SJCRH30 (cell line): ENCODE results near the gene CGB3. TPM values are rescaled to one million over a fixed set of nuclear protein-coding genes. Genes with fewer than 3 reads are reported as not detected.
"Not testable (repeated sequence)": the region's sequence is repeated elsewhere in the genome, so short reads cannot be mapped to it uniquely, and the experiment has no call there.

Experiments used
- DNase-seq, 2 experiments: peaks; one replicate each; pipeline ENCODE4 v3.0.0-alpha.2; 2015 to 2020
- H3K27ac ChIP-seq: fragments of 250-450 bp; sonication (Bioruptor Pico); 2 replicates; pipeline ENCODE4 v1.5.1; 2020; ENCODE audit warnings: mild to moderate bottlenecking, moderate library complexity
- H3K27me3 ChIP-seq: fragments of 250-450 bp; sonication (Bioruptor Pico); 2 replicates; pipeline ENCODE4 v1.5.1; 2020; ENCODE audit warnings: mild to moderate bottlenecking, moderate library complexity
- H3K36me3 ChIP-seq: fragments of 250-450 bp; sonication (Bioruptor Pico); 2 replicates; pipeline ENCODE4 v1.5.1; 2020; ENCODE audit warnings: mild to moderate bottlenecking, moderate library complexity
- H3K4me1 ChIP-seq: fragments of 250-450 bp; sonication (Bioruptor Pico); 2 replicates; pipeline ENCODE4 v1.5.1; 2020; ENCODE audit warnings: mild to moderate bottlenecking, moderate library complexity
- H3K4me3 ChIP-seq: fragments of 250-450 bp; sonication (Bioruptor Pico); 2 replicates; pipeline ENCODE4 v1.5.1; 2020; ENCODE audit warnings: mild to moderate bottlenecking, moderate library complexity
- H3K9me3 ChIP-seq: fragments of 250-450 bp; sonication (Bioruptor Pico); replicated peaks from 2 replicates; pipeline ENCODE4 v1.5.1; 2020; ENCODE audit warnings: mild to moderate bottlenecking, moderate library complexity
- total RNA-seq: library from RNA; depleted of rRNA; stranded (reverse); fragments of >200 nt; shearing (Covaris generic); gene quantifications from 2 replicates; pipeline ENCODE4 v1.2.3, GENCODE V29; 2014; rRNA removed

Gene CGB3
- total RNA-seq = not detected in 2 replicates

GRCh38 chr19:49024233-49024632 lies at the start of gene CGB3:
Gene CGB3, minus strand, starts transcription at chr19:49024333. Its CDS starts 362 bp downstream, at chr19:49023971.
- H3K4me3 ChIP-seq, H3K27me3 ChIP-seq, H3K9me3 ChIP-seq, H3K36me3 ChIP-seq, DNase-seq, H3K4me1 ChIP-seq, H3K27ac ChIP-seq: not testable (repeated sequence)

- no peaks in the 10 kb centered on the region for H3K9me3 ChIP-seq
- no peaks in the 10 kb centered on the region for H3K36me3 ChIP-seq
- no peak for DNase-seq
- no peaks in the 10 kb centered on the region for H3K4me1 ChIP-seq
- no peaks in the 10 kb centered on the region for H3K27me3 ChIP-seq
- H3K27ac ChIP-seq = no peak overlapping the region
- H3K4me3 ChIP-seq = no peak overlapping the region
These were observed 47.9 kb upstream of the CGB3 start for GRCh38 chr19:49071860-49072547.

DNA sequence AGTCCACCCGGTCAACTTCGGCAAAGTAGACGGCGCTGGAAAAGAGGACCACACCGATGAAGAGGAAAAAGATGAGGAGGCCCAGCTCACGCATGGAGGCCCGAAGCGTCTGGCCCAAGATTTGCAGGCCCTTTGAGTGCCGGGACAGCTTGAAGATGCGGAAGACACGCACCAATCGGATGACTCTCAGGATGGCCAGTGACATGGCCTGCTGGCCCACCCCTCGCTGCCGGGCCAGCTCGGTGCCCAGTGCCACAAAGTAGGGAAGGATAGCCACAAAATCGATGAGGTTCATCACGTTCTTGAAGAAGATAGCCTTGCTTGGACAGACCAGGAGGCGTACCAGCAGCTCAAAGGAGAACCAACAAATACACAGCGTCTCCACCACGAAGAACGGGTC lies 46.3 kb upstream of the CGB3 start:
- H3K4me3 ChIP-seq = no peak overlapping the region
- H3K27me3 ChIP-seq = peaks cover 7% of the 10 kb centered on the region
- no peaks in the 10 kb centered on the region for H3K4me1 ChIP-seq
- H3K27ac ChIP-seq = no peak overlapping the region
- H3K36me3 ChIP-seq = no peaks in the 10 kb centered on the region
- no peak for DNase-seq
- H3K9me3 ChIP-seq = no peaks in the 10 kb centered on the region

DNA sequence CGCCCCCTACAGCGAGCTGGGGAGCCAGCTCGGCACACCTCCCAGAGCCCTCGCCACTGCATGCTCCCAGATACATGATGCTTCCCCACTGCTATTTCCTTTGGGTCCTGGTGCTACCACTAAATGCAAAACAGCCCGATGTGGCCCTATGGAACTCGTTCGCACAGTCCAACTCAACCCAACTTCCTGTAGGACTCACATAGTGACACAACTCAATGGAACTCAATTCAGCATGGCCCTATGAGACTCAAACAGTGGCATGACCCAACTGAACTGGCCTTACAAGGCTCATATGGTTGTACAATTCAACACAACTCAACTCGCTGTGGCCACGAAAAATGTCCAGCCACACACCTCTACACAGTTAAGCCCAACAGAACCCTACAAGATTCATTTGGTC lies 44.9 kb upstream of the CGB3 start:
- no peaks in the 10 kb centered on the region for H3K36me3 ChIP-seq
- H3K27ac ChIP-seq = no peak overlapping the region
- DNase-seq = no peak
- no peak overlapping the region for H3K4me3 ChIP-seq
- no peaks in the 10 kb centered on the region for H3K4me1 ChIP-seq
- no peaks in the 10 kb centered on the region for H3K9me3 ChIP-seq
- peaks cover 15% of the 10 kb centered on the region for H3K27me3 ChIP-seq

DNA sequence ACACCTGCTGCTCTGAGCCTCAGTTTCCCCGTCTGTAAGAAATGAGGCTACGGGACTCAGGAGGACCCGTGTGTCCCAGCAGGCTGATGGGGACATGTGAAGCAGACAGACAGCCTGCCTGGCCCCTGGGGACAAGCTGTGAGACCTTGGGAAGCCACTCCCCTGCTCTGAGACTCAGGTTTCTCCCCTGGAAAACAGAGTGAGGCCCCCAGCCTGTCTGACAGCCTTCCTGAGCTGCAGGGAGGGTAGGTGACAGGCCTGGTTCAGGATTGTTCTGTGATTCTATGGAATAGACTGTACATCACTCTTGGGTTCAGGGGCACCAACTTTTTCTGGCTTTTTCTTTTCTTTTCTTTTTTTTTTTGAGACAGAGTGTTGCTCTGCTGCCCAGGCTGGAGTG lies 43.4 kb upstream of the CGB3 start:
- no peaks in the 10 kb centered on the region for H3K4me1 ChIP-seq
- peaks cover 27% of the 10 kb centered on the region for H3K27me3 ChIP-seq

GRCh38 chr19:49065905-49066512 lies 41.9 kb upstream of the CGB3 start:
- no peak for DNase-seq
- H3K27ac ChIP-seq = no peak overlapping the region
- H3K9me3 ChIP-seq = no peaks in the 10 kb centered on the region
- H3K27me3 ChIP-seq = peaks cover 27% of the 10 kb centered on the region
- no peak overlapping the region for H3K4me3 ChIP-seq
- no peaks in the 10 kb centered on the region for H3K4me1 ChIP-seq
- H3K36me3 ChIP-seq = no peaks in the 10 kb centered on the region

More for the DNA sequence above, 43.4 kb upstream of the CGB3 start:
- no peak for DNase-seq
- H3K36me3 ChIP-seq = no peaks in the 10 kb centered on the region
- no peak overlapping the region for H3K4me3 ChIP-seq
- no peaks in the 10 kb centered on the region for H3K9me3 ChIP-seq
- no peak overlapping the region for H3K27ac ChIP-seq

DNA sequence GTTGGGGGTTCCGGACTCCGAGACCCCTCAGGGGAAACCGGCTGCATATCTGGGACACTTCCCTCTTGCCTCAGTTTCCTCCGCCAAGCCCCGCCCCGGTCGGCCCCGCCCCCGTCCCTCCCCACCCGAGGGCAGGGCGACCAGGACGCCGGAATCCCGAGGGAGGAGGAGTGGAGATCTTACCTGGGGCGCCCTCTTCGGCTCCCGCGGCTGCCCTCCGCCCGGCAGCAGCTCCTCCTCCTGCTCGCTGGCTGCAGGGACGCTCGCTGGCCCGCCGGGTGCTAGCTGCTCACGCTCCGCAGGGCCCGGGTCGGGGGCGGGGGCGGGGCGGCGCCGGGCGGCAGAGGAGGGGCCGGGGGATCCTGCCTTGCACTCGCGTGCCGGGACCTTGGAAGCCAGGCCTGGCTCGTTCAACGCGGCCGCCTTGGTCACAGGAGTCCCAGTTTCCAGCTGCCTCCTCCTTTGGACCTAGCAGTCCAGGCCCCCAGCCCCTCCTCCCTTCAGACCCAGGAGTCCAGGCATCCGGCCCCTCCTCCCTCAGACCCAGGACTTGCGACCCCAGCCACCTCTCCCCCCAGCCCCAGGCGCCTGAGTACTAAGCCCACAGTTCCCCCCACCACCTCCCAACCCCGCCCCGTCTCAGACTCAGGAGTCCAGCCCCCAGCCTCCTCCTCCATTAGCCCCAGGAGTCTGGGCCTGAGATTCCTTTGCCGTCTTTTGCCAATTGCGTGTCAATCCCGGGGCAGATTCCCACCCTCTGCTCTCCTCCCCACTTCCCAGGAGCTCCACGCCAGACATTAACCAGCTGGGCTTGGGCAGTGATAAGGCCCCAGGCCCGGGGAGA lies 40.9 kb upstream of the CGB3 start, which contains the start of gene NTF4:
TSS of gene NTF4 (minus strand) at position 51 of the 844 bp plus-strand sequence. CDS start 2,821 bp downstream, outside the sequence.
- no peaks in the 10 kb centered on the region for H3K4me1 ChIP-seq
- H3K27ac ChIP-seq = no peak within 1 kb of the TSS
- H3K27me3 ChIP-seq = peaks cover 27% of the 10 kb centered on the region
- H3K4me3 ChIP-seq = no peak within 1 kb of the TSS
- H3K36me3 ChIP-seq = no peaks in the 10 kb centered on the region
- DNase-seq = peak; percentile 42 to 45
- H3K9me3 ChIP-seq = no peaks in the 10 kb centered on the region

- Histone ChIP-seq H3K36me3 (no peaks in the 10 kb centered on the region), H3K27me3 (peaks cover 27% of the 10 kb centered on the region), H3K4me3 (no peak overlapping the region), H3K4me1 (no peaks in the 10 kb centered on the region), H3K9me3 (no peaks in the 10 kb centered on the region), H3K27ac (no peak overlapping the region)
- no peak for DNase-seq
These were observed 40.0 kb upstream of the CGB3 start for GRCh38 chr19:49064029-49064629.

- H3K27me3 ChIP-seq = peaks cover 27% of the 10 kb centered on the region
- H3K4me1 ChIP-seq = no peaks in the 10 kb centered on the region
- H3K36me3 ChIP-seq = no peaks in the 10 kb centered on the region
- no peak overlapping the region for H3K4me3 ChIP-seq
- no peak overlapping the region for H3K27ac ChIP-seq
- no peaks in the 10 kb centered on the region for H3K9me3 ChIP-seq
- DNase-seq = no peak
These were observed 37.3 kb upstream of the CGB3 start for GRCh38 chr19:49061445-49061844.

DNA sequence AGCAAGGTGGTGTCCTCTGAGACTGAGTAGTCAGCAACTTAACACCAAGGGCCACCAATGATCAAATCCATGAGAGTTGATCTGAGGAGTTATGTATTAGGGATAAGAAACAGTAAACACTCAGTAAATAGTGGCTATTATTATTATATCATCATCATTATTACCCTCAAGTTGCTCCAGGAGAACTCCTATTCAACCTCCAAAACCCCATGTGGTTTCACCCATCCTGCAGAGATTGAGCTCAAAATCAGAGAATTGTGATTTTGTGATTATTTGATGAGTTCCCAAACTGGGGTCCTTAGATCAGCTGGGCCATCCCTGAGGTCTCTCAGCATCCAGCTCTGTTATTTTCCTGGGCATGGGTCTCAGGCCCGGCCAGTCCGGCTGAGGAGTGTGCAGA lies 36.9 kb upstream of the CGB3 start:
- H3K9me3 ChIP-seq = no peaks in the 10 kb centered on the region
- no peak for DNase-seq
- no peak overlapping the region for H3K27ac ChIP-seq
- no peak overlapping the region for H3K4me3 ChIP-seq
- no peaks in the 10 kb centered on the region for H3K4me1 ChIP-seq
- no peaks in the 10 kb centered on the region for H3K36me3 ChIP-seq
- peaks cover 24% of the 10 kb centered on the region for H3K27me3 ChIP-seq

DNA sequence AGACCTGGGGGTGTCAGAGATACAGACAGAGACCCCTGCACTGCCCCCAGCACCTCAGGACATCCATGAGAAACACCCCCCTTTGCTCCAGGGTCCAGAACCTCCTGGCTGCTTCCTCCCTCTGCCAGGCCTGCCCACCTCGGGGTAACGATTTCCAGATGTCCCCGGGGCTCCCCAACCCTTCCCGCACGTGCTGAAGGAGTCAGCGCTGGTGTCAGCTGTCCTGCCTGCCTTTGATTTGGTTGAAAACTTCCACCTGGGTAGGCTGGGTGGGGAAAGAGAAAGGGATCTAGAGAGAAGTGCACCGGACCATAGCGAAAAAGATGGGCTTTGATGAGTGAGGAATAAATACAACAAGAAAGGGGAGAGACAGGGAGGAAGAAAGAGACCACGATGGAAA lies 34.9 kb upstream of the CGB3 start:
- no peaks in the 10 kb centered on the region for H3K4me1 ChIP-seq
- no peak for DNase-seq
- H3K4me3 ChIP-seq = no peak overlapping the region
- no peak overlapping the region for H3K27ac ChIP-seq
- H3K9me3 ChIP-seq = no peaks in the 10 kb centered on the region
- peaks cover 12% of the 10 kb centered on the region for H3K27me3 ChIP-seq
- no peaks in the 10 kb centered on the region for H3K36me3 ChIP-seq

GRCh38 chr19:49058562-49058961 lies 34.4 kb upstream of the CGB3 start:
- no peak overlapping the region for H3K27ac ChIP-seq
- H3K36me3 ChIP-seq = no peaks in the 10 kb centered on the region
- H3K9me3 ChIP-seq = no peaks in the 10 kb centered on the region
- no peak overlapping the region for H3K4me3 ChIP-seq
- no peaks in the 10 kb centered on the region for H3K4me1 ChIP-seq
- no peak for DNase-seq
- H3K27me3 ChIP-seq = peaks cover 7% of the 10 kb centered on the region

GRCh38 chr19:49057636-49058234 lies 33.6 kb upstream of the CGB3 start, which contains the start of gene CGB7:
Gene CGB7, minus strand, starts transcription at chr19:49057749. Its CDS starts 2,374 bp downstream, at chr19:49055375.
- Histone ChIP-seq H3K4me3 (no peak within 1 kb of the TSS), H3K36me3 (no peaks in the 10 kb centered on the region), H3K4me1 (no peaks in the 10 kb centered on the region), H3K9me3 (no peaks in the 10 kb centered on the region), H3K27me3 (peaks cover 1% of the 10 kb centered on the region; the same call in 1 of the 2 replicates), H3K27ac (no peak within 1 kb of the TSS)
- DNase-seq = no peak

GRCh38 chr19:49056902-49057596 lies 32.9 kb upstream of the CGB3 start:
- DNase-seq, H3K27me3 ChIP-seq, H3K4me1 ChIP-seq, H3K9me3 ChIP-seq, H3K27ac ChIP-seq, H3K4me3 ChIP-seq, H3K36me3 ChIP-seq: not testable (repeated sequence)
